Stomach (tissue), 4 donors: Measurements from ENCODE around the gene TAAR2.

Experiments used
- CTCF ChIP-seq, 7 experiments: fragments of 450-650 bp in 4 of 7; fragments of 200-600 bp in 3 of 7; sonication (generic) in 3 of 7; IDR thresholded peaks; one replicate each; pipeline ENCODE4 v1.5.1; 2016 to 2019; ENCODE audit warnings: antibody characterized with exemption in 7 of 7, control low read depth in 2 of 7, mild to moderate bottlenecking in 1 of 7
- POLR2A ChIP-seq, 4 donors: fragments of 450-650 bp; IDR thresholded peaks; one replicate each; pipeline ENCODE4 v1.6.1; 2016; ENCODE audit warnings: antibody characterized with exemption in 4 of 4, control low read depth in 2 of 4, mild to moderate bottlenecking in 1 of 4, moderate library complexity in 1 of 4
- POLR2AphosphoS5 ChIP-seq, 3 donors: sonication (generic); formaldehyde crosslinking; IDR thresholded peaks; one replicate each; pipeline ENCODE4 v1.6.1; 2016; ENCODE audit warnings: antibody characterized with exemption in 3 of 3

GRCh38 chr6:132569170-132569569, 54.9 kb downstream of the TAAR2 start:
- no peak for TF ChIP-seq CTCF (IDR thresholded peaks at IDR 0.05)
- TF ChIP-seq POLR2AphosphoS5 (IDR thresholded peaks at IDR 0.05), result no peak
- no peak for TF ChIP-seq POLR2A (IDR thresholded peaks at IDR 0.05)
